ENCODE data around the gene IQCH.

DNA sequence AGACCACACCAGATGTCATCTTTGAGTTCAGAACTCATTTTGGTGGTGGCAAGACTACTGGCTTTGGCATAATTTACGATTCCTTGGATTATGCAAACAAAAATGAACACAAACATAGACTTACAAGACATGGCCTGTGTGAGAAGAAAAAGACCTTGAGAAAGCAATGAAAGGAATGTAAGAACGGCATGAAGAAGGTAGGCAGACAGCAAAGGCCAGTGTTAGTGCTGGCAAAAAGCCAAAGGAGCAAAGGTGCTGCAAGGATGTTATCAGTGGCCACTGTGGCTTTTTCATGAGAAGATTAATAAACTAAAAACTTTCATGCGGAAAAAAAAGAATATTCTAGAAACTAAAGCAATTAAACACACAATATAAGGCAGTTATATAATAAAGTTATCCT is 22.0 kb upstream of the IQCH start:
- TF ChIP-seq CTCF (conservative IDR thresholded peaks at IDR 0.05) (no peak), ZFX (IDR thresholded peaks at IDR 0.05) (no peak)
